Sigmoid colon (tissue), 4 donors: ENCODE results near the gene LUZP2.

ENCODE experiments used
- EP300 ChIP-seq, 4 donors: sonication (generic); formaldehyde crosslinking; IDR thresholded peaks; one replicate each; pipeline ENCODE4 v1.6.1; 2017; ENCODE audit warnings: antibody characterized with exemption in 4 of 4
- POLR2A ChIP-seq, 2 donors: fragments of 450-650 bp; IDR thresholded peaks; one replicate each; pipeline ENCODE4 v1.6.1; 2016; ENCODE audit warnings: antibody characterized with exemption in 2 of 2, mild to moderate bottlenecking in 2 of 2, moderate library complexity in 2 of 2
- POLR2AphosphoS5 ChIP-seq, 4 donors: sonication (generic); formaldehyde crosslinking; IDR thresholded peaks; one replicate each; pipeline ENCODE4 v1.6.1; 2017; ENCODE audit warnings: antibody characterized with exemption in 4 of 4
- TF ChIP-seq, protein P1 (sequence below), 4 experiments: fragments of 450-650 bp in 3 of 4; fragments of 200-600 bp in 1 of 4; IDR thresholded peaks; one replicate each; pipeline ENCODE4 v1.5.1; 2016 to 2019; ENCODE audit warnings: antibody characterized with exemption in 4 of 4, mild to moderate bottlenecking in 3 of 4, moderate library complexity in 2 of 4

DNA sequence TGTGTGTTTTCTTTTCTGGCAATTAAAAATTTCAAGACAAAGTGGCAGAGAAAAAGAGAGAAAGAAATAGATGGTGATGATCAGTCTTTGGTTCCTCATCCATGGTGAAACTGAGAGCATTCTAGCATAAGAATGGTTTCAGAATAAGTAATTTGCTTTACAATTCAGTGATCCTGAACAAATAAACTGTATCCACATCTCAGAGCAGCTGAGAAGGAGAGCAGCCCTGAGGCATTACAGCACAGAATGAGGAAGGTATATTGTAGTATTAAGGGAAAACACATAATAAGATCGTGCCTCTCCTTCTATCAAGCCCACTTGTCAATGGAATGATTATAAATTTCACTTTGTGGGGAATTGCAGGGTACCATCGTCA lies 17.4 kb downstream of the LUZP2 start:
- TF ChIP-seq, protein P1, sequence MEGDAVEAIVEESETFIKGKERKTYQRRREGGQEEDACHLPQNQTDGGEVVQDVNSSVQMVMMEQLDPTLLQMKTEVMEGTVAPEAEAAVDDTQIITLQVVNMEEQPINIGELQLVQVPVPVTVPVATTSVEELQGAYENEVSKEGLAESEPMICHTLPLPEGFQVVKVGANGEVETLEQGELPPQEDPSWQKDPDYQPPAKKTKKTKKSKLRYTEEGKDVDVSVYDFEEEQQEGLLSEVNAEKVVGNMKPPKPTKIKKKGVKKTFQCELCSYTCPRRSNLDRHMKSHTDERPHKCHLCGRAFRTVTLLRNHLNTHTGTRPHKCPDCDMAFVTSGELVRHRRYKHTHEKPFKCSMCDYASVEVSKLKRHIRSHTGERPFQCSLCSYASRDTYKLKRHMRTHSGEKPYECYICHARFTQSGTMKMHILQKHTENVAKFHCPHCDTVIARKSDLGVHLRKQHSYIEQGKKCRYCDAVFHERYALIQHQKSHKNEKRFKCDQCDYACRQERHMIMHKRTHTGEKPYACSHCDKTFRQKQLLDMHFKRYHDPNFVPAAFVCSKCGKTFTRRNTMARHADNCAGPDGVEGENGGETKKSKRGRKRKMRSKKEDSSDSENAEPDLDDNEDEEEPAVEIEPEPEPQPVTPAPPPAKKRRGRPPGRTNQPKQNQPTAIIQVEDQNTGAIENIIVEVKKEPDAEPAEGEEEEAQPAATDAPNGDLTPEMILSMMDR (IDR thresholded peaks at IDR 0.05): no peak
- TF ChIP-seq POLR2A (IDR thresholded peaks at IDR 0.05) (no peak), EP300 (IDR thresholded peaks at IDR 0.05) (no peak), POLR2AphosphoS5 (IDR thresholded peaks at IDR 0.05) (no peak)
